ENCODE measurements around the gene PCLO. TPM values are rescaled to one million over a fixed set of nuclear protein-coding genes. Genes with fewer than 3 reads are reported as not detected.

The PCLO gene
- total RNA-seq, 1 experiment from 2014 or later: 4.1 TPM

GRCh38 chr7:83117466-83117865, 45.2 kb downstream of the PCLO start:
- POLR2A ChIA-PET: no interaction called here
- no peaks in the 10 kb centered on the region for H3K27me3 ChIP-seq (replicated peaks; ENCODE audit: control insufficient read depth, insufficient read depth, low read length)
- CTCF ChIA-PET: no interaction called here
- H3K36me3 ChIP-seq (ENCODE audit: control insufficient read depth, insufficient read depth, low read length): no peaks in the 10 kb centered on the region
- Mint-ChIP-seq H3K36me3 (ENCODE audit: insufficient read depth, unreplicated experiment) (no peaks in the 10 kb centered on the region), H3K9me3 (ENCODE audit: unreplicated experiment) (peaks cover 16% of the 10 kb centered on the region), H3K4me1 (ENCODE audit: low read depth, unreplicated experiment) (no peaks in the 10 kb centered on the region), H3K27me3 (ENCODE audit: insufficient read depth, unreplicated experiment) (no peaks in the 10 kb centered on the region), H3K27ac (ENCODE audit: unreplicated experiment) (no peak overlapping the region), H3K4me3 (ENCODE audit: unreplicated experiment) (no peak overlapping the region)
- no peak overlapping the region for H3K4me3 ChIP-seq (ENCODE audit: low read depth, low read length)
- H3K4me1 ChIP-seq: no peaks in the 10 kb centered on the region
- H3K9me3 ChIP-seq: peaks cover 8% of the 10 kb centered on the region
- no TSS peak for BruUV-seq (replicated peaks)
- no peak for TF ChIP-seq CTCF (IDR thresholded peaks at IDR 0.05; ENCODE audit: insufficient read depth in 1 of 2, low read depth in 1 of 2, low read length in 1 of 2, severe bottlenecking in 1 of 2, unreplicated experiment in 1 of 2)
- intact Hi-C loops (cut with micrococcal nuclease; ENCODE audit: unreplicated experiment): no loop called here
- no peak for DNase-seq

- Histone ChIP-seq H3K4me1 (no peaks in the 10 kb centered on the region), H3K4me3 (ENCODE audit: low read depth, low read length) (no peak overlapping the region), H3K36me3 (ENCODE audit: control insufficient read depth, insufficient read depth, low read length) (no peaks in the 10 kb centered on the region), H3K9me3 (no peaks in the 10 kb centered on the region), H3K27me3 (replicated peaks; ENCODE audit: control insufficient read depth, insufficient read depth, low read length) (no peaks in the 10 kb centered on the region)
- DNase-seq: no peak
- no peaks in the 10 kb centered on the region for H3K36me3 Mint-ChIP-seq (ENCODE audit: insufficient read depth, unreplicated experiment)
- H3K9me3 Mint-ChIP-seq (ENCODE audit: unreplicated experiment): no peaks in the 10 kb centered on the region
- POLR2A ChIA-PET: no interaction called here
- TF ChIP-seq CTCF (IDR thresholded peaks at IDR 0.05; ENCODE audit: insufficient read depth in 1 of 2, low read depth in 1 of 2, low read length in 1 of 2, severe bottlenecking in 1 of 2, unreplicated experiment in 1 of 2): no peak
- intact Hi-C loops (cut with micrococcal nuclease; ENCODE audit: unreplicated experiment): no loop called here
- CTCF ChIA-PET: no interaction called here
- no TSS peak for BruUV-seq (replicated peaks)
- H3K4me3 Mint-ChIP-seq (ENCODE audit: unreplicated experiment): no peak overlapping the region
- no peaks in the 10 kb centered on the region for H3K27me3 Mint-ChIP-seq (ENCODE audit: insufficient read depth, unreplicated experiment)
- H3K4me1 Mint-ChIP-seq (ENCODE audit: low read depth, unreplicated experiment): no peaks in the 10 kb centered on the region
- H3K27ac Mint-ChIP-seq (ENCODE audit: unreplicated experiment): no peak overlapping the region
These were observed 51.3 kb downstream of the PCLO start for GRCh38 chr7:83111391-83111790.

- H3K4me1 Mint-ChIP-seq (ENCODE audit: low read depth, unreplicated experiment): no peaks in the 10 kb centered on the region
- H3K27me3 ChIP-seq (replicated peaks; ENCODE audit: control insufficient read depth, insufficient read depth, low read length): no peaks in the 10 kb centered on the region
- H3K4me1 ChIP-seq: no peaks in the 10 kb centered on the region
- no peaks in the 10 kb centered on the region for H3K27me3 Mint-ChIP-seq (ENCODE audit: insufficient read depth, unreplicated experiment)
- BruUV-seq (replicated peaks): no TSS peak
- CTCF ChIA-PET: no interaction called here
- no peak overlapping the region for H3K4me3 Mint-ChIP-seq (ENCODE audit: unreplicated experiment)
- H3K36me3 ChIP-seq (ENCODE audit: control insufficient read depth, insufficient read depth, low read length): no peaks in the 10 kb centered on the region
- no peak for TF ChIP-seq CTCF (IDR thresholded peaks at IDR 0.05; ENCODE audit: insufficient read depth in 1 of 2, low read depth in 1 of 2, low read length in 1 of 2, severe bottlenecking in 1 of 2, unreplicated experiment in 1 of 2)
- H3K9me3 ChIP-seq: no peaks in the 10 kb centered on the region
- POLR2A ChIA-PET: no interaction called here
- no peak overlapping the region for H3K4me3 ChIP-seq (ENCODE audit: low read depth, low read length)
- no peak overlapping the region for H3K27ac Mint-ChIP-seq (ENCODE audit: unreplicated experiment)
- H3K36me3 Mint-ChIP-seq (ENCODE audit: insufficient read depth, unreplicated experiment): no peaks in the 10 kb centered on the region
- no peaks in the 10 kb centered on the region for H3K9me3 Mint-ChIP-seq (ENCODE audit: unreplicated experiment)
- intact Hi-C loops (cut with micrococcal nuclease; ENCODE audit: unreplicated experiment): no loop called here
- DNase-seq: no peak
These were observed 53.3 kb downstream of the PCLO start for GRCh38 chr7:83109352-83109751.

All from Caco-2 (cell line).